Activated T-helper 1 cell treated with anti-CD3 and anti-CD28 coated beads, Interleukin-12 subunit alpha, Interleukin-12 subunit beta, Interleukin-2, Interleukin-4 antibody, amounts not matched to agents 30 ng/mL and 10 ng/mL and 1 ng/mL, durations not matched to agents 14 hours and 24 hours and 36 hours (primary cell): ENCODE measurements around the gene EBP. TPM values are rescaled to one million over a fixed set of nuclear protein-coding genes. Genes with fewer than 3 reads are reported as not detected.
"Not testable (repeated sequence)": the region's sequence is repeated elsewhere in the genome, so short reads cannot be mapped to it uniquely, and the experiment has no call there.

Experiments used
- DNase-seq: peaks from one replicate; pipeline ENCODE4 v3.0.0; 2021; ENCODE audit warnings: low spot score
- H3K27ac Mint-ChIP-seq: one replicate; pipeline ENCODE4 v1.8.0; 2021; ENCODE audit warnings: mild to moderate bottlenecking, mixed read lengths
- H3K27me3 Mint-ChIP-seq: one replicate; pipeline ENCODE4 v1.8.0; 2022; ENCODE audit warnings: mild to moderate bottlenecking, moderate library complexity, mixed read lengths; ENCODE audit not compliant: insufficient read depth
- H3K36me3 Mint-ChIP-seq: one replicate; pipeline ENCODE4 v1.8.0; 2021; ENCODE audit warnings: low read depth, mixed read lengths
- H3K4me1 Mint-ChIP-seq: one replicate; pipeline ENCODE4 v1.8.0; 2021; ENCODE audit warnings: low read depth, mixed read lengths
- H3K4me3 Mint-ChIP-seq: one replicate; pipeline ENCODE4 v1.8.0; 2021; ENCODE audit warnings: mild to moderate bottlenecking, moderate library complexity, mixed read lengths
- H3K9me3 Mint-ChIP-seq: one replicate; pipeline ENCODE4 v1.8.0; 2021; ENCODE audit warnings: mixed read lengths
- intact Hi-C: fragments of 100-400 bp; cut with micrococcal nuclease; formaldehyde crosslinking; loops from one replicate; pipeline ENCODE4 v1.15.1; 2024
- total RNA-seq: library from RNA; stranded (reverse); gene quantifications from 2 replicates; pipeline ENCODE4 v1.2.3, GENCODE V29; 2022

Gene EBP
- total RNA-seq, 1 donor from 2014 or later, result 164 TPM

GRCh38 chrX:48516285-48516684, 5.3 kb upstream of the EBP start:
- no peak overlapping the region for H3K27ac Mint-ChIP-seq
- intact Hi-C loops, result no loop called here
- H3K4me1 Mint-ChIP-seq, result peaks cover 19% of the 10 kb centered on the region
- no peak for DNase-seq
- H3K27me3 Mint-ChIP-seq, result no peaks in the 10 kb centered on the region
- peaks cover 12% of the 10 kb centered on the region for H3K36me3 Mint-ChIP-seq
- H3K9me3 Mint-ChIP-seq, result no peaks in the 10 kb centered on the region
- no peak overlapping the region for H3K4me3 Mint-ChIP-seq

GRCh38 chrX:48516987-48517386, 4.6 kb upstream of the EBP start:
- Mint-ChIP-seq H3K4me3 (no peak overlapping the region), H3K36me3 (peaks cover 12% of the 10 kb centered on the region), H3K9me3 (no peaks in the 10 kb centered on the region), H3K27me3 (no peaks in the 10 kb centered on the region), H3K27ac (no peak overlapping the region), H3K4me1 (peaks cover 18% of the 10 kb centered on the region)
- intact Hi-C loops, result no loop called here
- DNase-seq, result no peak

- not testable (repeated sequence) for H3K9me3 Mint-ChIP-seq
Measured at GRCh38 chrX:48519481-48519880, 2.1 kb upstream of the EBP start.

GRCh38 chrX:48520455-48520854, 1.2 kb upstream of the EBP start:
- H3K9me3 Mint-ChIP-seq, result no peaks in the 10 kb centered on the region
- DNase-seq, result no peak
- intact Hi-C loops, result loop anchor here (5.0 to 10.0 kb wide), 5 partner anchors 154 to 863 kb away; partner anchors contain the start of genes PIM2, SUV39H1, UXT and ZNF81
- H3K27me3 Mint-ChIP-seq, result no peaks in the 10 kb centered on the region
- H3K4me3 Mint-ChIP-seq, result peak overlapping the region; percentile 95
- peaks cover 17% of the 10 kb centered on the region for H3K36me3 Mint-ChIP-seq
- peak overlapping the region; percentile 98 for H3K27ac Mint-ChIP-seq
- peaks cover 29% of the 10 kb centered on the region for H3K4me1 Mint-ChIP-seq

More at GRCh38 chrX:48519481-48519880, 2.1 kb upstream of the EBP start:
- H3K4me3 Mint-ChIP-seq, H3K27me3 Mint-ChIP-seq, intact Hi-C loops, DNase-seq: not testable (repeated sequence)
- Mint-ChIP-seq H3K27ac (peak overlapping the region; percentile 44), H3K36me3 (peaks cover 16% of the 10 kb centered on the region), H3K4me1 (peaks cover 22% of the 10 kb centered on the region)

GRCh38 chrX:48520976-48521352, 644 bp upstream of the EBP start:
- DNase-seq, result no peak

GRCh38 chrX:48522291-48522690, 683 bp downstream of the EBP start:
- H3K27me3 Mint-ChIP-seq, result no peaks in the 10 kb centered on the region
- no peaks in the 10 kb centered on the region for H3K9me3 Mint-ChIP-seq
- peaks cover 36% of the 10 kb centered on the region for H3K4me1 Mint-ChIP-seq
- H3K36me3 Mint-ChIP-seq, result peaks cover 18% of the 10 kb centered on the region
- H3K4me3 Mint-ChIP-seq, result peak overlapping the region; percentile 95
- intact Hi-C loops, result loop anchor here (5.0 to 10.0 kb wide), 5 partner anchors 153 to 865 kb away; partner anchors contain the start of genes PIM2, SUV39H1, UXT and ZNF81
- DNase-seq, result no peak
- peak overlapping the region; percentile 98 for H3K27ac Mint-ChIP-seq

More at GRCh38 chrX:48520976-48521352, 644 bp upstream of the EBP start:
- Mint-ChIP-seq H3K36me3 (peaks cover 17% of the 10 kb centered on the region), H3K27ac (peak overlapping the region; percentile 98), H3K4me1 (peaks cover 29% of the 10 kb centered on the region), H3K9me3 (no peaks in the 10 kb centered on the region), H3K4me3 (peak overlapping the region; percentile 95), H3K27me3 (no peaks in the 10 kb centered on the region)
- intact Hi-C loops, result loop anchor here (1.0 to 10.0 kb wide), 10 partner anchors 13 to 864 kb away; partner anchors contain the start of genes FTSJ1, HDAC6, PIM2 and PORCN

- intact Hi-C loops, result loop anchor here (5.0 to 10.0 kb wide), 5 partner anchors 151 to 866 kb away; partner anchors contain the start of genes PIM2, SUV39H1, UXT and ZNF81
Measured at GRCh38 chrX:48523682-48524081, 2.1 kb downstream of the EBP start.

GRCh38 chrX:48525853-48526252, 4.2 kb downstream of the EBP start:
- Mint-ChIP-seq H3K36me3 (peaks cover 25% of the 10 kb centered on the region), H3K4me1 (peaks cover 36% of the 10 kb centered on the region)
- not testable (repeated sequence) for H3K9me3 Mint-ChIP-seq, H3K4me3 Mint-ChIP-seq, DNase-seq, H3K27me3 Mint-ChIP-seq, H3K27ac Mint-ChIP-seq
- intact Hi-C loops, result loop anchor here (10.0 kb wide), 2 partner anchors 149 to 691 kb away; partner anchors contain the start of gene ZNF81

More at GRCh38 chrX:48523682-48524081, 2.1 kb downstream of the EBP start:
- Mint-ChIP-seq H3K9me3 (no peaks in the 10 kb centered on the region), H3K4me1 (peaks cover 42% of the 10 kb centered on the region), H3K4me3 (peak overlapping the region; percentile 95), H3K36me3 (peaks cover 24% of the 10 kb centered on the region), H3K27ac (peak overlapping the region; percentile 44), H3K27me3 (no peaks in the 10 kb centered on the region)
- DNase-seq, result no peak

GRCh38 chrX:48530736-48531135, 9.1 kb downstream of the EBP start:
- Mint-ChIP-seq H3K4me3 (no peak overlapping the region), H3K4me1 (peaks cover 32% of the 10 kb centered on the region), H3K27me3 (no peaks in the 10 kb centered on the region), H3K27ac (no peak overlapping the region), H3K9me3 (no peaks in the 10 kb centered on the region), H3K36me3 (peaks cover 25% of the 10 kb centered on the region)
- no peak for DNase-seq
- intact Hi-C loops, result no loop called here

- Mint-ChIP-seq H3K27me3 (no peaks in the 10 kb centered on the region), H3K27ac (peak overlapping the region; percentile 87), H3K4me3 (no peak overlapping the region), H3K4me1 (peaks cover 29% of the 10 kb centered on the region), H3K36me3 (peaks cover 24% of the 10 kb centered on the region), H3K9me3 (no peaks in the 10 kb centered on the region)
- intact Hi-C loops, result no loop called here
- no peak for DNase-seq
Measured at GRCh38 chrX:48531358-48531959, 9.9 kb downstream of the EBP start.

- H3K36me3 Mint-ChIP-seq, result peaks cover 18% of the 10 kb centered on the region
- no peak overlapping the region for H3K4me3 Mint-ChIP-seq
- H3K4me1 Mint-ChIP-seq, result peaks cover 25% of the 10 kb centered on the region
- H3K27ac Mint-ChIP-seq, result peak overlapping the region; percentile 87
- intact Hi-C loops, result no loop called here
- no peaks in the 10 kb centered on the region for H3K9me3 Mint-ChIP-seq
- H3K27me3 Mint-ChIP-seq, result no peaks in the 10 kb centered on the region
- DNase-seq, result no peak
Measured at GRCh38 chrX:48532161-48532560, 10.6 kb downstream of the EBP start.

- peak overlapping the region; percentile 73 for H3K27ac Mint-ChIP-seq
- H3K27me3 Mint-ChIP-seq, result no peaks in the 10 kb centered on the region
- intact Hi-C loops, result no loop called here
- H3K36me3 Mint-ChIP-seq, result peaks cover 17% of the 10 kb centered on the region
- H3K4me1 Mint-ChIP-seq, result peaks cover 24% of the 10 kb centered on the region
- no peak for DNase-seq
- no peaks in the 10 kb centered on the region for H3K9me3 Mint-ChIP-seq
- H3K4me3 Mint-ChIP-seq, result no peak overlapping the region
Measured at GRCh38 chrX:48533165-48533564, 11.6 kb downstream of the EBP start.

- intact Hi-C loops, result loop anchor here (1.0 kb wide), 6 partner anchors 17 to 505 kb away; partner anchors contain the start of genes EBP, FTSJ1, RBM3 and TFE3
- peaks cover 17% of the 10 kb centered on the region for H3K4me1 Mint-ChIP-seq
- peaks cover 10% of the 10 kb centered on the region for H3K36me3 Mint-ChIP-seq
- peak overlapping the region; percentile 92 for H3K27ac Mint-ChIP-seq
- no peak for DNase-seq
- H3K4me3 Mint-ChIP-seq, result peak overlapping the region; percentile 94
- no peaks in the 10 kb centered on the region for H3K9me3 Mint-ChIP-seq
- no peaks in the 10 kb centered on the region for H3K27me3 Mint-ChIP-seq
Measured at GRCh38 chrX:48538641-48539344, 17.2 kb downstream of the EBP start.
